ENCODE data around the gene VPS8.

The VPS8 gene

GRCh38 chr3:184772667-184773272, 39.2 kb upstream of the VPS8 start:
- Histone ChIP-seq H3K27ac (ENCODE audit: low read depth, low read length) (no peak overlapping the region), H3K27me3 (ENCODE audit: insufficient read depth, low read length) (peaks cover 19% of the 10 kb centered on the region; the same call in 1 of the 2 replicates), H2AFZ (ENCODE audit: low read length, unreplicated experiment) (no peak overlapping the region), H3K36me3 (ENCODE audit: insufficient read depth, low read length) (no peaks in the 10 kb centered on the region), H3K4me3 (ENCODE audit: low read depth, low read length) (no peak overlapping the region), H3K79me2 (ENCODE audit: control insufficient read depth, insufficient read depth, low read length, unreplicated experiment) (no peaks in the 10 kb centered on the region), H3K4me1 (ENCODE audit: control insufficient read depth, insufficient read depth, low read length, unreplicated experiment) (no peaks in the 10 kb centered on the region)

DNA sequence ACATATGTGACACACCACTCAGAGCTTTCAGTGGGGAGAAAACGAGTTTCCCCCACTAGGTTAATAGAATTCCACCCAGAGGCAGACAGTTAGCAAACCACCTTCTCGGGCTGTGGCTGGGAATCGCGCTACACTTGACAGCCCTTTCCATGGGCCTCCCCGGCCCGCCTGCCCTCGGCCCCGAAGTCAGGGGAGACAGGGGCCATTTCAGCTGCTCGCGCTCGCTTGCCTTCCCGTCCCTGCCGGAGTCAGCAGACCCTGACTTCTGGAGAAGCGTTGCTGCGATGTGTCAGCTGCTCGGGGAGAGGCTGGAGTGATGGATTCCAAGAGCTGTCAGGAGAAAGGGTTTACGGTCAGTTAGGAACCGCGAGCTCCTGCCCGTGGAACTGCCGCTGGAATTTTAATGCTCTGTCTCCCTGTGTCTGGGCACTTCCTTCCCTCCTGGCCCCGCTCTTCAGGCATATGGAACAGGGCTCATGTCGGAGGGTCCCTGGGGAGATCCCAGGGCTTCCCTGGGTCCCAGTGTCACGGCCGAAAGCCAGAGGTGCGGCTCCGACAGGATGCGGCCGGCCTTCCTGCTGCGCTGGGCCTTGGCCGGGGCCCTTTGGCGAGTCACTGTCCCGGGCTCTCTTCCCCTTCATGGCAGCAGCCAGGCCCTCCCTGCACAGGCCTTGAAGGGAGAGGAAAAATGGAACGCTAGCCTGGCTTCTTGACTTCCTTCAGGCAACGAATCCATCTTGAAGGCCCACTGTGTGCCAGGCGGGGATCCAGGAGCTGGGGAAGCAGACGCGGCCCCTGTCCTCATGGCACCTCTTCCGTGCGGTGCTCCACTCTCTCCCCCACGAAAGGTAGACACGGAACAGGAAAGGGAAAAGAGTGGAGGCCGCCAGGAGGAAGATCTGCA, 38.4 kb upstream of the VPS8 start:
- no peak overlapping the region for H2AFZ ChIP-seq (ENCODE audit: low read length, unreplicated experiment)
- H3K4me1 ChIP-seq (ENCODE audit: control insufficient read depth, insufficient read depth, low read length, unreplicated experiment) = peaks cover 3% of the 10 kb centered on the region
- no peaks in the 10 kb centered on the region for H3K79me2 ChIP-seq (ENCODE audit: control insufficient read depth, insufficient read depth, low read length, unreplicated experiment)
- no peak overlapping the region for H3K27ac ChIP-seq (ENCODE audit: low read depth, low read length)
- H3K27me3 ChIP-seq (ENCODE audit: insufficient read depth, low read length) = peaks cover 19% of the 10 kb centered on the region; the same call in 1 of the 2 replicates
- no peak overlapping the region for H3K4me3 ChIP-seq (ENCODE audit: low read depth, low read length)
- H3K36me3 ChIP-seq (ENCODE audit: insufficient read depth, low read length) = no peaks in the 10 kb centered on the region

DNA sequence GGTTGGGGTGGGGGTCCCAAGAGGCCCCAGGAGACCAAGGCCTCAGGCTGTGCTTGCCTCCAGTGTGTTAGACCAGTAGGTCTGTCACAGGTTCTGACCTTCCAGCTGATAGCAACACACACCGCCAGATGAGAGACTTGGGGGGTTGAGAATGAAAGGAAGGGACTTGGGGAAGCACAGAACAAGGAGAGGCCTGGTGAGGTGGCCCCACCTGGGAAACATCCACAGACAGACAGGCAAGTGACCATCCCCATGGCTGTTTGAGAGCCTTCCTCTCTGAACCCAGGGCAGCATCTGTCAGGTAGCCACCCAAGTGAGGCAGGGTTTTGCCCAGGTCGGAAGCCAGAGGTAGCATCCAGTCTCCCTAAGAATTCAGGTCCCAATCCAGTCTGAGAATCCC, 35.0 kb upstream of the VPS8 start:
- no peak overlapping the region for H3K4me3 ChIP-seq (ENCODE audit: low read depth, low read length)
- no peak overlapping the region for H3K27ac ChIP-seq (ENCODE audit: low read depth, low read length)
- H2AFZ ChIP-seq (ENCODE audit: low read length, unreplicated experiment) = no peak overlapping the region
- no peaks in the 10 kb centered on the region for H3K27me3 ChIP-seq (ENCODE audit: insufficient read depth, low read length)
- peaks cover 6% of the 10 kb centered on the region for H3K4me1 ChIP-seq (ENCODE audit: control insufficient read depth, insufficient read depth, low read length, unreplicated experiment)
- H3K79me2 ChIP-seq (ENCODE audit: control insufficient read depth, insufficient read depth, low read length, unreplicated experiment) = no peaks in the 10 kb centered on the region
- no peaks in the 10 kb centered on the region for H3K36me3 ChIP-seq (ENCODE audit: insufficient read depth, low read length)

- Histone ChIP-seq H3K27me3 (ENCODE audit: insufficient read depth, low read length) (no peaks in the 10 kb centered on the region), H3K4me1 (ENCODE audit: control insufficient read depth, insufficient read depth, low read length, unreplicated experiment) (peaks cover 6% of the 10 kb centered on the region)
Observed at GRCh38 chr3:184777566-184778356, 34.2 kb upstream of the VPS8 start.

GRCh38 chr3:184778426-184779332, 33.3 kb upstream of the VPS8 start:
- Histone ChIP-seq H2AFZ (ENCODE audit: low read length, unreplicated experiment) (peak overlapping the region; percentile 93), H3K36me3 (ENCODE audit: insufficient read depth, low read length) (no peaks in the 10 kb centered on the region), H3K4me1 (ENCODE audit: control insufficient read depth, insufficient read depth, low read length, unreplicated experiment) (peaks cover 6% of the 10 kb centered on the region), H3K4me3 (ENCODE audit: low read depth, low read length) (peak overlapping the region; percentile 64), H3K27me3 (ENCODE audit: insufficient read depth, low read length) (no peaks in the 10 kb centered on the region), H3K79me2 (ENCODE audit: control insufficient read depth, insufficient read depth, low read length, unreplicated experiment) (no peaks in the 10 kb centered on the region), H3K27ac (ENCODE audit: low read depth, low read length) (no peak overlapping the region)

More at GRCh38 chr3:184777566-184778356, 34.2 kb upstream of the VPS8 start:
- Histone ChIP-seq H3K79me2 (ENCODE audit: control insufficient read depth, insufficient read depth, low read length, unreplicated experiment) (no peaks in the 10 kb centered on the region), H3K36me3 (ENCODE audit: insufficient read depth, low read length) (no peaks in the 10 kb centered on the region), H3K27ac (ENCODE audit: low read depth, low read length) (no peak overlapping the region), H2AFZ (ENCODE audit: low read length, unreplicated experiment) (no peak overlapping the region), H3K4me3 (ENCODE audit: low read depth, low read length) (no peak overlapping the region)

GRCh38 chr3:184780981-184781515, 30.9 kb upstream of the VPS8 start:
- Histone ChIP-seq H3K79me2 (ENCODE audit: control insufficient read depth, insufficient read depth, low read length, unreplicated experiment) (no peaks in the 10 kb centered on the region), H3K36me3 (ENCODE audit: insufficient read depth, low read length) (no peaks in the 10 kb centered on the region), H3K27ac (ENCODE audit: low read depth, low read length) (no peak overlapping the region), H3K4me1 (ENCODE audit: control insufficient read depth, insufficient read depth, low read length, unreplicated experiment) (peaks cover 11% of the 10 kb centered on the region), H3K4me3 (ENCODE audit: low read depth, low read length) (no peak overlapping the region), H3K27me3 (ENCODE audit: insufficient read depth, low read length) (0 out of 2 replicates have a peak, but pooled peaks cover 4% of the 10 kb centered on the region), H2AFZ (ENCODE audit: low read length, unreplicated experiment) (no peak overlapping the region)

DNA sequence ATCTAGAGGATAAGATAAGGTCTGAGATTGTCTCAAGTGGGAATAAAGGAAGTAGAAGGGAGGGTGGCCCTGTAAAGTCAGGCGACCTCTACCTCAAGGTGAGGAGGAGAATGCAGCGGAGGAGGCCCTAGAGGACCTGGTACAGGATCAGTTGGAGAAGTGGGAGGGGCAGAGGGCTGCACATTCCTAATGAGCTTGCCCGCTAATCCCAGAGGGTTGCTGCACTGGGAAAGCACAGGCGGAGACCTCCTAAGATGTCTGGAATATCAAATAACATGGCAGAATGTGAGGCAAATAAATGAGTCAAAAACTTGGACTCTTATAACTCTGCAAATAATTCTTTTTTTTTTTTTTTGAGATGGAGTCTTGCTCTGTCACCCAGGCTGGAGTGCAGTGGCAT, 30.2 kb upstream of the VPS8 start:
- H3K79me2 ChIP-seq (ENCODE audit: control insufficient read depth, insufficient read depth, low read length, unreplicated experiment) = no peaks in the 10 kb centered on the region

GRCh38 chr3:184783319-184783718, 28.6 kb upstream of the VPS8 start:
- H2AFZ ChIP-seq (ENCODE audit: low read length, unreplicated experiment) = no peak overlapping the region
- H3K27me3 ChIP-seq (ENCODE audit: insufficient read depth, low read length) = 0 out of 2 replicates have a peak, but pooled peaks cover 4% of the 10 kb centered on the region
- H3K36me3 ChIP-seq (ENCODE audit: insufficient read depth, low read length) = no peaks in the 10 kb centered on the region
- peaks cover 22% of the 10 kb centered on the region for H3K4me1 ChIP-seq (ENCODE audit: control insufficient read depth, insufficient read depth, low read length, unreplicated experiment)
- no peak overlapping the region for H3K4me3 ChIP-seq (ENCODE audit: low read depth, low read length)
- H3K27ac ChIP-seq (ENCODE audit: low read depth, low read length) = no peak overlapping the region
- no peaks in the 10 kb centered on the region for H3K79me2 ChIP-seq (ENCODE audit: control insufficient read depth, insufficient read depth, low read length, unreplicated experiment)

More for the DNA sequence above, 30.2 kb upstream of the VPS8 start:
- Histone ChIP-seq H3K4me3 (ENCODE audit: low read depth, low read length) (no peak overlapping the region), H3K27me3 (ENCODE audit: insufficient read depth, low read length) (0 out of 2 replicates have a peak, but pooled peaks cover 4% of the 10 kb centered on the region), H2AFZ (ENCODE audit: low read length, unreplicated experiment) (no peak overlapping the region), H3K4me1 (ENCODE audit: control insufficient read depth, insufficient read depth, low read length, unreplicated experiment) (peaks cover 18% of the 10 kb centered on the region), H3K36me3 (ENCODE audit: insufficient read depth, low read length) (no peaks in the 10 kb centered on the region), H3K27ac (ENCODE audit: low read depth, low read length) (no peak overlapping the region)

- H3K27me3 ChIP-seq (ENCODE audit: insufficient read depth, low read length) = 0 out of 2 replicates have a peak, but pooled peaks cover 4% of the 10 kb centered on the region
- H3K79me2 ChIP-seq (ENCODE audit: control insufficient read depth, insufficient read depth, low read length, unreplicated experiment) = no peaks in the 10 kb centered on the region
- no peak overlapping the region for H3K27ac ChIP-seq (ENCODE audit: low read depth, low read length)
- H3K36me3 ChIP-seq (ENCODE audit: insufficient read depth, low read length) = no peaks in the 10 kb centered on the region
- H2AFZ ChIP-seq (ENCODE audit: low read length, unreplicated experiment) = no peak overlapping the region
- no peak overlapping the region for H3K4me3 ChIP-seq (ENCODE audit: low read depth, low read length)
- peaks cover 17% of the 10 kb centered on the region for H3K4me1 ChIP-seq (ENCODE audit: control insufficient read depth, insufficient read depth, low read length, unreplicated experiment)
Observed at GRCh38 chr3:184784731-184785500, 27.1 kb upstream of the VPS8 start.
